Lung microvascular endothelial cell (primary cell): Measurements from ENCODE around the gene PCARE. TPM values are rescaled to one million over a fixed set of nuclear protein-coding genes. Genes with fewer than 3 reads are reported as not detected.

Experiments
- DNase-seq, 2 donors: peaks; one replicate each; pipeline versions ENCODE4 v3.0.0 to v3.0.0-alpha.2; 2010; ENCODE audit warnings: low read depth in 2 of 2
- total RNA-seq: library from RNA; depleted of rRNA; stranded (reverse); fragments of >200 nt; gene quantifications from 2 replicates; pipeline ENCODE4 v1.2.1, GENCODE V29; 2014

The PCARE gene
- total RNA-seq, 1 donor from 2014 or later, result not detected

- no peak for DNase-seq
These were observed 23.2 kb upstream of the PCARE start for GRCh38 chr2:29097569-29097968.

DNA sequence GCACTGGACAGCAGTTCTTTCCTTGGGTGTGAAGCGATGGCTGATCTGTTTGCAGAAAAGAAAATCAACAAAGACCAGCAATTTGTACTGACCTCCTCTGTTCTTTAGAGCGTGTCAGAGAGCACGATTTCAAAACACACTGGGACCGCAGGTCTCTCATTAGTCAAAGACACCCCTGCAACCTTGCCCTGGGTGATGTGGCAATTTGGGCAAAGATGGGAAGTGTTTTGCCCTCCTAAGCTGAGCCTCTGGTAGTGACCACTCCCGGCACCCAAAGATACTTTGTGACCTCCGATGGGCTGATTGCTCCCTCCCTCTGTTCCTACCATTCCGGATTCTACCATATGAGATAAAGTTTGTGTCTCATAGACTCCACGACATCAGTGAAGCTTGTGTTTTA is 22.6 kb upstream of the PCARE start:
- no peak for DNase-seq

DNA sequence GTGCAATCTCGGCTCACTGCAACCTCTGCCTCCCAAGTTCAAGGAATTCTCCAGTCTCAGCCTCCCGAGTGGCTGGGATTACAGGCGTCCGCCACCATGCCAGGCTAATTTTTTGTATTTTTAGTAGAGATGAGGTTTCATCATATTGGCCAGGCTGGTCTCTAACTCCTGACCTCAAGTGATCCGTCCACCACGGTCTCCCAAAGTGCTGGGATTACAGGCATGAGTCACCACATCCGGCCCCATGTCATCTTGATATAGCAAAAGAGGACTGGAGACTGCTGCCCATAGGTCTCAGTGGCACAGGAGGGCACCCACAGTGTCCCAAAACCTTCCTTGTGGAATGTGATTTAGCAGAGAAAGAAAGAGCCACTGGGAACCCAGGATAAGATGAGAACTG is 16.0 kb upstream of the PCARE start:
- DNase-seq, result peak in 1 of 2 donors; percentile 9

DNA sequence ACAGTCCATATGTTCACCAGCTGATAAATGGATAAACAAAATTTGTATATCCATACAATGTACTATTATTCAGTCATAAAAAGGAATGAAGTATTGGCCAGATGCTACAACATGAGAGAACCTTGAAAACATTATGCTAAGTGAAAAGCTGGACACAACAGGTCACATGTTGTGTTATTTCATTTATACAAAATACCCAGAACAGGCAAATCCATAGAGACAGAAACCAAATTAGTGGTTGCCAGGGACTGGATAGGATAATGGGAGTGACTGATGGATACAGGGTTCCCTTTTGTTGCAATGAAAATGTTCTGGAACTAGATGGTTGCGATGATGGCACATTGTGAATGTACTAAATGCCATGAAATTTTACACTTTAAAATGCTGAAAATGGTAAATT is 10.2 kb upstream of the PCARE start:
- DNase-seq, result no peak

DNA sequence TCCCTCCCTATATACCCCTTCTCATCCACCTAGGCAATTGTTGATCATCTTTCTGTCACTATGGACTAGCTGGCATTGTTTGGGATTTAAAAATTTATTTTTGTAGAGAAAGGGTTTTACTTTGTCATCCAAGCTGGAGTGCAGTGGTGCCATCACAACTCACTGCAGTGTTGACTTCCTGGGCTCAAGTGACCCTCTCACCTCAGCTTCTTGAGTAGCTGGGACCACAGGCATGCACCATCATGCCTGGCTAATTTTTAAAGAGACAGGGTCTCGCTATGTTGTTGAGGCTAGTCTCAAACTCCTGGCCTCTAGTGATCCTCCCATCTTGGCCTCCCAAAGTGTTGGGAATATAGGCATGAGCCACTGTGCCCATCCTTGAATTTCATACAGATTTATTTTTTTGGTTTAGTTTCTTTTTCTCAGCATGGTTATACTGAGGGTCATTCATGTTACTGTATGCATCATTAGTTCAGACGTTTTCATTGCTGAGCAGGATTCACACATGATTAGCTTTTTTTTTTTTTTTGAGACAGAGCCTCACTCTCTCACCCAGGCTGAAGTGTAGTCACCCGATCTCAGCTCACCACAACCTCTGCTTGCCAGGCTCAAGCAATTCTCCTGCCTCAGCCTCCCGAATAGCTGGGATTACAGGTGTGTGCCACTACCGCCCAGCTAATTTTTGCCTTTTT is 8.6 kb upstream of the PCARE start:
- DNase-seq, result no peak

DNA sequence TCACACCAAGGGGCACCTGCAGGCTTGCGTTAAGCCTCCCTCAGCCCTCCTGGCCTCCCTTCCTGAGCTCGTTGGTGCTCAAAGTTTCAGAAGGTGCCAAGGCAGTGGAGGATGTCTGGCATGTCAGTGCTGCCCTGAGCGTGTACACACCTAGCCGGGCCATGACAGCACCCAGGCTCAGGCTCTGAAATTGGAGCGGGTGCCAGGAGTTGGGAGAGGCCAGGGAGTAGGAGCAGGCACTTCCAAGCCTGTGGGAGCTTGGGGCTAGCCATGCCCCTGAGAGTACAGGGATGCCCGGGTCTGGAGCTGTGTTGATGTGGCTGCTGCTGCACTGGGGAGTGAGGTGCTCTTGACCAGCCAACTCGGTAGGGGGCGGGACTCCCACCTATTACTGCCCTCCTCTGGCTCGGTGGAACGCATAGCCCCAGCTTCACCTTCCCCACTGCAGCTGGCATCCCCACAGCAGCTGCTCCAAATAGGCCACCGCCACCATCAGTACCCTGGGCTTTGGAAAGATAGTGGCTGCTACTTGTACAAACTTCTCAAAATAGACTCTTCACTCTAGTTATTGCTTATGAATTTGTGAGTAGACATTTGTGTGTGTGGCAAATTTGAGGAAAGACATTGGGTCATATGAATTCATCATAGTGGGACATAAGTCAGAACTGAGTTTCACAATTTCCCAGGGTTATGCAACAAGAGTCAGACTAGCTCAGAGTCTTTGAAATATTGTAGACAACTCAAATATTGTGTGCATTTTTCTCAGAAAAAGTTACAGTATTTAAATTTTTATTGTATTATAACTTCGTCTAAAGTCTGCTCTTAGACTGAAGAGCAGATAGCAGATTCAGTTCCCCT is 6.8 kb upstream of the PCARE start:
- DNase-seq, result no peak

- DNase-seq, result no peak
These were observed 5.6 kb upstream of the PCARE start for GRCh38 chr2:29079887-29080286.

DNA sequence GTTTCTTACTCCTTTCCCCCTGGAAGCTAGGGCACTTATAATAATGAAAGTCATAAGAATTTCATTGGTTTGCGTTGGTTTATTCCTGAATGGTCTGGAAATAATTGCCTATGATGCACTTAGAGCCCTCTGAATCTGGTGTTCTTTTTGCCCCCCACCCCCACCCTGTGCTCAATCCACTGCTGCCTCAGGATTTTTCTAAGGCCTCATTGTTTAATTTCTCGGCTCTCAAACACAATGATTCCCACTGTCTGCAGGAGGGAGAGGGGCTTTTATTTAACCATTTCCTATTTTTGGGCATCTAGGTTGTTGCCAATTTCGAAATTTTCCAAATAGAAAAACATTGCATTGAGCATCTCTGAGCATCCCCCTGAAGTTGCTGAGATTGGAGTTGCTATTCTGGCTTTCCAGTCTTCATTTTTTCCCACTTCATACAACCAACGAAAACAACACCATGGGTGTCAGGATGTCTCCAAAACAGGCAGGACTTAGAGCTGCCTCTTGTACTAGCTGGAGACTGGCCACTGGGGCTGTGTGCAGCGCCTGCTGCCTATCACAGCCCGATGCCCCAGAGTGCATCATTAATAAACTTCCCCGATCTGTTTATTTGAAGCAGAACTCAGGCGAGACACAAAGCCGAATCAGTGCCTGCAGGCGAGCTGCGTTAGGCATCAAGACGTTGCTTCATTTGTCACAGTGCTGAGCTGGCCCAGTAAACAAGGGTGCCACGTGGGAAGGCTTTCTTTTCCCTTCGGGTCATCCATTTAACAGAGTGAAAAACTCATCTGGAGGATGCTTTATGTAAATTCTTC is 1.8 kb upstream of the PCARE start:
- peak in 1 of 2 donors; percentile 3 for DNase-seq

- no peak for DNase-seq
These were observed 390 bp downstream of the PCARE start for GRCh38 chr2:29073933-29074332.

GRCh38 chr2:29072971-29073725 is 1.2 kb downstream of the PCARE start:
- DNase-seq, result no peak

- DNase-seq, result no peak
These were observed 2.1 kb downstream of the PCARE start for GRCh38 chr2:29072251-29072650.

DNA sequence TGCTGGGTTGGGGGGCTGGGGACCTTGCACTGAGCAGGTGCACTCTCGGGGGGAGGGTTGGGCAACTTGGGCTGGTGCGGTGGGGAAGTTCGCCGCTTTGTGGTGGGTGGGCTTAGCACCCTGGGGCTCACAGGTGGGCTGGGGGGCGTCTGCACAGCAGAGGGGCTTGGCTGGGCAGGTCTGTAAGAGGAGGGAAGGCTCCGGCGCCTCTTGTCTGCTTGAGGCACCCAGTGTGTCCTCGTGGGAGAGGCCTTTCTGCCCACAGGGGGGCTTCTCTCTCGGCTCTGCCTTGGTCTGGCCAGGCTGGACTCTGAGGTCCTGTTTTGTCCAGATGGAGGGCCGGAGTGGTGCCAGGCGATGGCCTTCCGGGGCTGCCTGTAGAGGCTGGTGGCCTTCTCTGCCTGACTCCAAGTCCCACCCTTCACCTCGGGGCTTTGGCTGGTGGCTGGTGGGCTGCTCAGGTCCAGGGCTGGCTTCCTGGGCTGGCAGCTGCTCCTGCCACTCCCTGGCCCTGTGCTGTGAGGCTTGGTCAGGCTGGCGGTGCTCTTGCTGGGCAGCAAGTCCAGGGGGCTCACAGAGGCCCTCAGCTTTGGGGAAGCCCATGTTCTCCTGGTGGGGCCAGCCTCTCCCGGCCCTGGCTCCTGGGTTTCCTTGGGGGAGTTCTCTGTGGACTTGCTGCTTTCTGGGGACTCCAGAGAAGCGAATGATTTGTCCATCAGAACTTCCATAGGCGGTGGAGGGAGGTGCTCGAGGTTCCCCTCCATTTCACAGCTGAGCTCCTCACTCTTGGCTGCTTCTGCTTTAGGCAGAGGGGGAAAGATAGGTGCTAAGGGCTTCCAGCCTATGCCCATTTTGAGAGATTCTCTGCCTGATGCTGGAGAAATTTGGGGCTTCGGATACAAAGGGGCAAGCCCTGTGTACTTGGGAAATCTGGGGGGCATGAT is 3.0 kb downstream of the PCARE start:
- no peak for DNase-seq

DNA sequence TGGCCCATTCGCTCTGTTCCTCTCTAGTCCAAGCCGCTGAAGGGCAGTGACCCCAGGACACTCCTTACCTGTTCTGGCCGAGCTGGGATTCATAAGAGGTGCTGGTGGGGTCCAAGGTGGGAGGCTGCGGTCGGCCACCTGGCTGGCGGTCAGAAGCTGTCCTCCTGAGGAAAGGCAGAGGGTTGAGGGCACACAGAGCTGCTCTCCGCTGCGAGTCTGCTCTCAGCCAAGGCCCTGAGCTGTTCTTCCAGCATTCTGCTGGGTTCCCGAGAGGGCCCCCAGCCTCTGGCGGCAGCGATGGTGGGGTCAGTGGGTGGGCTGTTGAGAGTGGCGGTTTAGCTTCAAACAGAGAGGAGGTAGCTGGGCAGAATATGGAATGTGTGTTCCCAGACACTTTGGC is 3.8 kb downstream of the PCARE start:
- DNase-seq, result no peak

- no peak for DNase-seq
These were observed 5.8 kb downstream of the PCARE start for GRCh38 chr2:29068513-29068912.

DNA sequence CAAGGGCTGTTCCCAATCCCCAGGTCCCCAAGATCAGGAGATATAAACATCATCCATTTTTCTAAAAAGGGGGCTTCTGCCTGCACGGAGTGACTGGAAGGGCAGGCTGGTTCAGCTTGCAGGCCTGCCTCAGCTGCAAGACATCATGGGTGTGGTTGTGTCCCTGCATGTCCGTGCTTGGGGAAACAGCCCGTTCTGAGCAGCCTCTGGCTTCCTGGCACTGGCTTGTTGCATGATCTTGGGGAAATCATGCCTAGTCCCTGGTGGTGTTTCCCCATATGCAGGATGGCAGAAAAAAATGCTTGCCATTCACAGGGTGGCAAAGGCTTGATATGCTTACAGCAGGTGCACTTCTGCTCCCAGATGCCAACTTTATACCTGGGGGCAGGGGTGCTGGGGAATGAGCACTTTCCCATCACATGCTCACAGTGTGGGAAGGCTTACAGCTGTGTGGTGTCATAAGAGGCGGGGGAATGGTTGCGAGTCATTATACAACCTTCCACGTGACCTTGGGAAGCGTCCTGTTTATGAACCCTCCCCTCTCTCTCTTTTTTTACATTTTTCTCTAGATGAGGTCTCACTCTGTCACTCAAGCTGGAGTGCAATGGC is 7.2 kb downstream of the PCARE start:
- peak in 1 of 2 donors; percentile 23 for DNase-seq

GRCh38 chr2:29066271-29066860 is 8.0 kb downstream of the PCARE start:
- no peak for DNase-seq

DNA sequence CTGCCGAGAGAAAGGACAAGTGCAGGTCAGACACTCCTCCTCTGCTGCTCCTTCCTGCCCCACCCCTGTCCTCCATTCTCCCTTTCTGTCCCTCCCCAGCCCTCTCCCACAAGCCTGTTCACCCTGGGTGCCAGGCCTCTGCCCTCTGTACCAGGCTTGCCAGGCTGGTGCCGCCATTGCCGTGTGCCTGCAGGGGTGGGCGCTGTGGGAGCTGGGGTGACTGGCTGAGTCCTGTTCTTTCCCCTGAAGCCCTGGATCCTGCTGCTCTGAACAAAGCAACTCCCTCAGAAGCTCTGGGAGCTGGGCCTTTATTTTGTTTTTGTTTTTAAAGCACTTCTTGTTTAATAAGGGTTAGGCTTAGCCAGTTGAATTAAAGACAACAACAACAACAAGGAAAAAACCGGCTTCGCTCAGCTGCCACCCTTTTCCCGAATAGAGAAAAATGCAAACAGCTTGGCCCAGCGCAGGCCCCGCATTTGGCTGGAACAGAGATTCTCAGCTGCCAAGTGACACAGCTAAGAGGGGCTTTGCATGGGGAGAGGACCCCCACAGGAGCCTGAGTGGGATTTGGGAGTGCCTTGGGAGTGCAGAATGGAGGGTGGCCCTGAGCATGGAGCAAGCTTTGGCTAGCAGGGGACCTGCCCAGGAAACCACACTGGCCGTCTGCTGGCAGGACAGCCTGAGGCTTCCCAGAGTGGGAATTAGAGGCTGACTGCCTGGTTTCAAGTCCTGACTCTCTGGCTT is 9.1 kb downstream of the PCARE start:
- no peak for DNase-seq

DNA sequence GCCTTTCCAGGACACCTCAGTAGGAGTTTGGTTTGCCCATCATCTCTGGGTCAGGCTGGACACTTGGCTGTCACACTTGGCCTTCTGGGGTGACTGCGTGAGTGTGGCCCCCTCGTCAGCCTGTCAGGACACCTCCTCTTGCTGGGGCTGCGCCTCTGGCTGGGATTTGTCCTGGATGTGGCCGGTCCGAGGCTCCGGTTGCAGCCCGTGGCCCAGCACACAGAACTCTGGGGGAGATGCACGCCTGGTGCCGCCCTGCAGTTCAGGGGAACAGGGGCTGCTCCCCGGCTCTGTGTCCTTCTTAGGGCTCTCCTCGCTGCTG is 9.6 kb downstream of the PCARE start:
- no peak for DNase-seq

DNA sequence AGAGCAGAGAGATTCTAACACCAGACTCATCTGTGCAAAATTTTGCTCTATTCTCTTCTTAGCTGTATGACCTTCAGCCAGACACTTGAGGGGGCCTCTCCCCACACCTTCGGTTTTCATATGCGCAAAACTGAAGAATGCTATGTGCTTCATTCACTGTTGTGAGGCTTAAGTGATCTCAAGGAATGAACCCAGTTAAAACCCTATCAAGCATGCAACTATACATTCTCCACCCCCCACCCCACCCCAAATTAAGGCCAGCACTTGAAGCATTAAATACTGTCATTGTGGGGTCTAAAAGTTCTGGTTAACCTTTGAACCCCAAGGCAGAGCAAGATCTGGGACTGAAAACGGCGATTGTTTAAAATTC is 10.0 kb downstream of the PCARE start:
- no peak for DNase-seq
